GM23338 (cell line): ENCODE results near the gene PCDHGA8. TPM values are rescaled to one million over a fixed set of nuclear protein-coding genes. Genes with fewer than 3 reads are reported as not detected.

Experiments
- ATAC-seq: fragments of 200-7000 bp; cut with Tn5 transposase; 3 replicates; pipeline ENCODE4 v1.9.1; 2020
- DNase-seq: peaks from one replicate; pipeline ENCODE4 v3.0.0-alpha.2; 2015; ENCODE audit warnings: low spot score
- H2AFZ ChIP-seq: fragments of 200-600 bp; sonication (generic); 2 replicates; pipeline ENCODE4 v1.8.0; 2016; ENCODE audit warnings: antibody characterized with exemption, mild to moderate bottlenecking, moderate library complexity
- H3F3A ChIP-seq: fragments of 200-600 bp; sonication (generic); replicated peaks from 2 replicates; pipeline ENCODE4 v1.8.0; 2017; ENCODE audit warnings: antibody characterized with exemption, mixed run types, low read depth
- H3K27ac ChIP-seq: fragments of 200-600 bp; sonication (generic); 2 replicates; pipeline ENCODE4 v1.6.1; 2016; ENCODE audit warnings: low read depth
- H3K27me3 ChIP-seq: fragments of 200-600 bp; sonication (generic); 2 replicates; pipeline ENCODE4 v1.8.0; 2016; ENCODE audit warnings: mild to moderate bottlenecking, mixed run types, moderate library complexity; ENCODE audit not compliant: insufficient read depth
- H3K36me3 ChIP-seq: fragments of 200-600 bp; sonication (generic); 2 replicates; pipeline ENCODE4 v1.8.0; 2016; ENCODE audit warnings: mild to moderate bottlenecking; ENCODE audit not compliant: insufficient read depth
- H3K4me1 ChIP-seq: fragments of 200-600 bp; sonication (generic); 2 replicates; pipeline ENCODE4 v1.8.0; 2016; ENCODE audit warnings: mild to moderate bottlenecking, moderate library complexity; ENCODE audit not compliant: insufficient read depth
- H3K4me2 ChIP-seq: fragments of 200-600 bp; sonication (generic); 2 replicates; pipeline ENCODE4 v1.7.1; 2017; ENCODE audit warnings: mixed run types
- H3K4me3 ChIP-seq: fragments of 200-600 bp; sonication (generic); 2 replicates; pipeline ENCODE4 v1.6.1; 2016; ENCODE audit warnings: mixed run types
- H3K79me2 ChIP-seq: fragments of 200-600 bp; sonication (generic); replicated peaks from 2 replicates; pipeline ENCODE4 v1.8.0; 2017; ENCODE audit warnings: mild to moderate bottlenecking; ENCODE audit not compliant: insufficient read depth
- H3K9me2 ChIP-seq: fragments of 200-600 bp; sonication (generic); 2 replicates; pipeline ENCODE4 v1.8.0; 2017; ENCODE audit not compliant: insufficient read depth
- H4K20me1 ChIP-seq: fragments of 200-600 bp; sonication (generic); replicated peaks from 2 replicates; pipeline ENCODE4 v1.8.0; 2017; ENCODE audit warnings: mild to moderate bottlenecking; ENCODE audit not compliant: insufficient read depth
- H3K27ac Mint-ChIP-seq: 2 replicates; pipeline ENCODE4 v1.8.0; 2020; ENCODE audit warnings: inconsistent platforms, mild to moderate bottlenecking, moderate library complexity, mixed read lengths
- H3K27me3 Mint-ChIP-seq: 3 replicates; pipeline ENCODE4 v1.8.0; 2022; ENCODE audit warnings: low read depth, mild to moderate bottlenecking, moderate library complexity, mixed read lengths, inconsistent platforms; ENCODE audit not compliant: insufficient read depth, poor library complexity
- H3K36me3 Mint-ChIP-seq: 3 replicates; pipeline ENCODE4 v1.8.0; 2021; ENCODE audit warnings: low read depth, mild to moderate bottlenecking, inconsistent platforms, moderate library complexity, mixed read lengths
- H3K4me1 Mint-ChIP-seq: 3 replicates; pipeline ENCODE4 v1.8.0; 2020; ENCODE audit warnings: mild to moderate bottlenecking, inconsistent platforms, mixed read lengths
- H3K4me3 Mint-ChIP-seq: 3 replicates; pipeline ENCODE4 v1.8.0; 2021; ENCODE audit warnings: moderate library complexity, mild to moderate bottlenecking, inconsistent platforms, mixed read lengths
- H3K9me3 Mint-ChIP-seq: 3 replicates; pipeline ENCODE4 v1.8.0; 2020; ENCODE audit warnings: moderate library complexity, mild to moderate bottlenecking, inconsistent platforms, mixed read lengths
- CREB1 ChIP-seq: fragments of 250-450 bp; sonication (Bioruptor Pico); IDR thresholded peaks from 2 replicates; pipeline ENCODE4 v1.5.0; 2020; ENCODE audit warnings: low read depth, mild to moderate bottlenecking, moderate library complexity
- EZH2 ChIP-seq: fragments of 200-600 bp; sonication (generic); IDR thresholded peaks from one replicate; pipeline ENCODE4 v1.8.0; 2017; ENCODE audit warnings: antibody characterized with exemption, mild to moderate bottlenecking, low read depth; ENCODE audit not compliant: unreplicated experiment
- EZH2phosphoT487 ChIP-seq: fragments of 200-600 bp; sonication (generic); IDR thresholded peaks from one replicate; pipeline ENCODE4 v1.8.1; 2018; ENCODE audit warnings: antibody characterized with exemption; ENCODE audit not compliant: unreplicated experiment
- JUNB ChIP-seq: IDR thresholded peaks from one replicate; pipeline ENCODE4 v1.6.1; 2016; ENCODE audit warnings: antibody characterized with exemption; ENCODE audit not compliant: unreplicated experiment
- NANOG ChIP-seq: IDR thresholded peaks from 2 replicates; pipeline ENCODE4 v1.6.1; 2016; ENCODE audit warnings: antibody characterized with exemption, borderline replicate concordance
- POLR2AphosphoS5 ChIP-seq: IDR thresholded peaks from 2 replicates; pipeline ENCODE4 v1.6.1; 2016; ENCODE audit warnings: antibody characterized with exemption, low read depth
- STAT1 ChIP-seq: IDR thresholded peaks from one replicate; pipeline ENCODE4 v1.6.1; 2016; ENCODE audit warnings: antibody characterized with exemption; ENCODE audit not compliant: unreplicated experiment
- ZNF114 ChIP-seq: fragments of 250-450 bp; sonication (Bioruptor Pico); IDR thresholded peaks from 2 replicates; pipeline ENCODE4 v1.5.0; 2020; ENCODE audit warnings: mild to moderate bottlenecking, moderate library complexity
- ZNF331 ChIP-seq: fragments of 250-450 bp; sonication (Bioruptor Pico); IDR thresholded peaks from 2 replicates; pipeline ENCODE4 v1.5.0; 2020; ENCODE audit warnings: low read depth, mild to moderate bottlenecking, moderate library complexity
- polyA plus RNA-seq: library from polyadenylated mRNA; unstranded; fragments of >200 nt; fragmentation: Nextera tagmentation; extraction: Ambion mirVana; gene quantifications from 2 replicates; pipeline ENCODE4 v1.2.1, GENCODE V29; 2016
- total RNA-seq: library from RNA; depleted of rRNA; stranded (reverse); fragments of >200 nt; shearing (Covaris generic); gene quantifications from 2 replicates; pipeline ENCODE4 v1.2.3, GENCODE V29; 2014
- TF ChIP-seq, protein P1 (sequence below): fragments of 250-450 bp; sonication (Bioruptor Pico); IDR thresholded peaks from 2 replicates; pipeline ENCODE4 v1.5.0; 2020; ENCODE audit warnings: mild to moderate bottlenecking, moderate library complexity
- TF ChIP-seq, protein P2 (sequence below), 2 experiments: fragments of 200-600 bp in 1 of 2; sonication (generic) in 1 of 2; conservative IDR thresholded peaks; 2 replicates each; pipeline versions ENCODE4 v1.5.1 to v1.6.1; 2016 to 2017; ENCODE audit warnings: antibody characterized with exemption in 2 of 2, low read depth in 2 of 2, mild to moderate bottlenecking in 2 of 2, moderate library complexity in 1 of 2
- TF ChIP-seq, protein P3 (sequence below): IDR thresholded peaks from 2 replicates; pipeline ENCODE4 v1.6.1; 2016; ENCODE audit warnings: antibody characterized with exemption
- TF ChIP-seq, protein P4 (sequence below): IDR thresholded peaks from one replicate; pipeline ENCODE4 v1.6.1; 2018; ENCODE audit warnings: antibody characterized with exemption; ENCODE audit not compliant: unreplicated experiment

Gene PCDHGA8
- total and polyA plus RNA-seq, 2 experiments from 2014 or later: 1.1 to 5.3 TPM

DNA sequence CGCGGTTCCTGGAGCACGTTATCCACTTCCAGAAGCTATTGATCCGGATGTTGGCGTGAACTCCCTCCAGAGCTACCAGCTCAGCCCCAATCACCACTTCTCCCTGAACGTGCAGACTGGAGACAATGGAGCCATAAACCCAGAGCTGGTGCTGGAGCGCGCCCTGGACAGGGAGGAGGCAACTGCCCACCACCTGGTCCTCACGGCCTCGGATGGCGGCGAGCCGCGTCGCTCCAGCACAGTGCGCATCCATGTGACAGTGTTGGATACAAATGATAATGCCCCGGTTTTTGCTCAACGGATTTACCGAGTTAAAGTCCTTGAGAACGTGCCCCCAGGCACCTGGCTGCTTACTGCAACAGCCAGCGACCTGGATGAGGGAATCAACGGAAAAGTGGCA, 11.0 kb downstream of the PCDHGA8 start:
- no peak for DNase-seq
- peaks cover 46% of the 10 kb centered on the region for H3K36me3 Mint-ChIP-seq

More for the DNA sequence above, 11.0 kb downstream of the PCDHGA8 start:
- Histone ChIP-seq H3F3A (no peaks in the 10 kb centered on the region), H3K27me3 (no peaks in the 10 kb centered on the region), H3K36me3 (0 out of 2 replicates have a peak, but pooled peaks cover 11% of the 10 kb centered on the region), H3K4me2 (no peak overlapping the region), H3K4me1 (peaks cover 1% of the 10 kb centered on the region), H3K9me2 (no peaks in the 10 kb centered on the region), H2AFZ (no peak overlapping the region), H4K20me1 (no peaks in the 10 kb centered on the region), H3K79me2 (peaks cover under 1% of the 10 kb centered on the region; the same call in 1 of the 2 replicates), H3K27ac (no peak overlapping the region), H3K4me3 (no peak overlapping the region)
- peaks cover 2% of the 10 kb centered on the region for H3K4me1 Mint-ChIP-seq
- no peak overlapping the region for H3K4me3 Mint-ChIP-seq
- H3K27me3 Mint-ChIP-seq: peaks cover 9% of the 10 kb centered on the region
- no peak for ATAC-seq
- TF ChIP-seq, protein P1, sequence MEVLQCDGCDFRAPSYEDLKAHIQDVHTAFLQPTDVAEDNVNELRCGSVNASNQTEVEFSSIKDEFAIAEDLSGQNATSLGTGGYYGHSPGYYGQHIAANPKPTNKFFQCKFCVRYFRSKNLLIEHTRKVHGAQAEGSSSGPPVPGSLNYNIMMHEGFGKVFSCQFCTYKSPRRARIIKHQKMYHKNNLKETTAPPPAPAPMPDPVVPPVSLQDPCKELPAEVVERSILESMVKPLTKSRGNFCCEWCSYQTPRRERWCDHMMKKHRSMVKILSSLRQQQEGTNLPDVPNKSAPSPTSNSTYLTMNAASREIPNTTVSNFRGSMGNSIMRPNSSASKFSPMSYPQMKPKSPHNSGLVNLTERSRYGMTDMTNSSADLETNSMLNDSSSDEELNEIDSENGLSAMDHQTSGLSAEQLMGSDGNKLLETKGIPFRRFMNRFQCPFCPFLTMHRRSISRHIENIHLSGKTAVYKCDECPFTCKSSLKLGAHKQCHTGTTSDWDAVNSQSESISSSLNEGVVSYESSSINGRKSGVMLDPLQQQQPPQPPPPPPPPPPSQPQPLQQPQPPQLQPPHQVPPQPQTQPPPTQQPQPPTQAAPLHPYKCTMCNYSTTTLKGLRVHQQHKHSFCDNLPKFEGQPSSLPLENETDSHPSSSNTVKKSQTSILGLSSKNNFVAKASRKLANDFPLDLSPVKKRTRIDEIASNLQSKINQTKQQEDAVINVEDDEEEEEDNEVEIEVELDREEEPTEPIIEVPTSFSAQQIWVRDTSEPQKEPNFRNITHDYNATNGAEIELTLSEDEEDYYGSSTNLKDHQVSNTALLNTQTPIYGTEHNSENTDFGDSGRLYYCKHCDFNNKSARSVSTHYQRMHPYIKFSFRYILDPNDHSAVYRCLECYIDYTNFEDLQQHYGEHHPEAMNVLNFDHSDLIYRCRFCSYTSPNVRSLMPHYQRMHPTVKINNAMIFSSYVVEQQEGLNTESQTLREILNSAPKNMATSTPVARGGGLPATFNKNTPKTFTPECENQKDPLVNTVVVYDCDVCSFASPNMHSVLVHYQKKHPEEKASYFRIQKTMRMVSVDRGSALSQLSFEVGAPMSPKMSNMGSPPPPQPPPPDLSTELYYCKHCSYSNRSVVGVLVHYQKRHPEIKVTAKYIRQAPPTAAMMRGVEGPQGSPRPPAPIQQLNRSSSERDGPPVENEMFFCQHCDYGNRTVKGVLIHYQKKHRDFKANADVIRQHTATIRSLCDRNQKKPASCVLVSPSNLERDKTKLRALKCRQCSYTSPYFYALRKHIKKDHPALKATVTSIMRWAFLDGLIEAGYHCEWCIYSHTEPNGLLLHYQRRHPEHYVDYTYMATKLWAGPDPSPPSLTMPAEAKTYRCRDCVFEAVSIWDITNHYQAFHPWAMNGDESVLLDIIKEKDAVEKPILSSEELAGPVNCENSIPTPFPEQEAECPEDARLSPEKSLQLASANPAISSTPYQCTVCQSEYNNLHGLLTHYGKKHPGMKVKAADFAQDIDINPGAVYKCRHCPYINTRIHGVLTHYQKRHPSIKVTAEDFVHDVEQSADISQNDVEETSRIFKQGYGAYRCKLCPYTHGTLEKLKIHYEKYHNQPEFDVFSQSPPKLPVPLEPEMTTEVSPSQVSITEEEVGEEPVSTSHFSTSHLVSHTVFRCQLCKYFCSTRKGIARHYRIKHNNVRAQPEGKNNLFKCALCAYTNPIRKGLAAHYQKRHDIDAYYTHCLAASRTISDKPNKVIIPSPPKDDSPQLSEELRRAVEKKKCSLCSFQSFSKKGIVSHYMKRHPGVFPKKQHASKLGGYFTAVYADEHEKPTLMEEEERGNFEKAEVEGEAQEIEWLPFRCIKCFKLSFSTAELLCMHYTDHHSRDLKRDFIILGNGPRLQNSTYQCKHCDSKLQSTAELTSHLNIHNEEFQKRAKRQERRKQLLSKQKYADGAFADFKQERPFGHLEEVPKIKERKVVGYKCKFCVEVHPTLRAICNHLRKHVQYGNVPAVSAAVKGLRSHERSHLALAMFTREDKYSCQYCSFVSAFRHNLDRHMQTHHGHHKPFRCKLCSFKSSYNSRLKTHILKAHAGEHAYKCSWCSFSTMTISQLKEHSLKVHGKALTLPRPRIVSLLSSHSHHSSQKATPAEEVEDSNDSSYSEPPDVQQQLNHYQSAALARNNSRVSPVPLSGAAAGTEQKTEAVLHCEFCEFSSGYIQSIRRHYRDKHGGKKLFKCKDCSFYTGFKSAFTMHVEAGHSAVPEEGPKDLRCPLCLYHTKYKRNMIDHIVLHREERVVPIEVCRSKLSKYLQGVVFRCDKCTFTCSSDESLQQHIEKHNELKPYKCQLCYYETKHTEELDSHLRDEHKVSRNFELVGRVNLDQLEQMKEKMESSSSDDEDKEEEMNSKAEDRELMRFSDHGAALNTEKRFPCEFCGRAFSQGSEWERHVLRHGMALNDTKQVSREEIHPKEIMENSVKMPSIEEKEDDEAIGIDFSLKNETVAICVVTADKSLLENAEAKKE (CRISPR knock-in tag): no peak
- TF ChIP-seq POLR2AphosphoS5: no peak
- TF ChIP-seq, protein P2, sequence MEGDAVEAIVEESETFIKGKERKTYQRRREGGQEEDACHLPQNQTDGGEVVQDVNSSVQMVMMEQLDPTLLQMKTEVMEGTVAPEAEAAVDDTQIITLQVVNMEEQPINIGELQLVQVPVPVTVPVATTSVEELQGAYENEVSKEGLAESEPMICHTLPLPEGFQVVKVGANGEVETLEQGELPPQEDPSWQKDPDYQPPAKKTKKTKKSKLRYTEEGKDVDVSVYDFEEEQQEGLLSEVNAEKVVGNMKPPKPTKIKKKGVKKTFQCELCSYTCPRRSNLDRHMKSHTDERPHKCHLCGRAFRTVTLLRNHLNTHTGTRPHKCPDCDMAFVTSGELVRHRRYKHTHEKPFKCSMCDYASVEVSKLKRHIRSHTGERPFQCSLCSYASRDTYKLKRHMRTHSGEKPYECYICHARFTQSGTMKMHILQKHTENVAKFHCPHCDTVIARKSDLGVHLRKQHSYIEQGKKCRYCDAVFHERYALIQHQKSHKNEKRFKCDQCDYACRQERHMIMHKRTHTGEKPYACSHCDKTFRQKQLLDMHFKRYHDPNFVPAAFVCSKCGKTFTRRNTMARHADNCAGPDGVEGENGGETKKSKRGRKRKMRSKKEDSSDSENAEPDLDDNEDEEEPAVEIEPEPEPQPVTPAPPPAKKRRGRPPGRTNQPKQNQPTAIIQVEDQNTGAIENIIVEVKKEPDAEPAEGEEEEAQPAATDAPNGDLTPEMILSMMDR (conservative IDR thresholded peaks at IDR 0.05; ENCODE audit: low read depth in 2 of 2): no peak
- TF ChIP-seq ZNF331 (CRISPR knock-in tag): no peak
- no peak for TF ChIP-seq CREB1 (CRISPR knock-in tag)
- TF ChIP-seq EZH2phosphoT487: no peak
- no peak for TF ChIP-seq EZH2
- TF ChIP-seq ZNF114: no peak
- TF ChIP-seq STAT1: no peak
- no peak for TF ChIP-seq JUNB
- TF ChIP-seq, protein P3, sequence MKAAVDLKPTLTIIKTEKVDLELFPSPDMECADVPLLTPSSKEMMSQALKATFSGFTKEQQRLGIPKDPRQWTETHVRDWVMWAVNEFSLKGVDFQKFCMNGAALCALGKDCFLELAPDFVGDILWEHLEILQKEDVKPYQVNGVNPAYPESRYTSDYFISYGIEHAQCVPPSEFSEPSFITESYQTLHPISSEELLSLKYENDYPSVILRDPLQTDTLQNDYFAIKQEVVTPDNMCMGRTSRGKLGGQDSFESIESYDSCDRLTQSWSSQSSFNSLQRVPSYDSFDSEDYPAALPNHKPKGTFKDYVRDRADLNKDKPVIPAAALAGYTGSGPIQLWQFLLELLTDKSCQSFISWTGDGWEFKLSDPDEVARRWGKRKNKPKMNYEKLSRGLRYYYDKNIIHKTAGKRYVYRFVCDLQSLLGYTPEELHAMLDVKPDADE: no peak
- TF ChIP-seq NANOG: no peak
- TF ChIP-seq, protein P4, sequence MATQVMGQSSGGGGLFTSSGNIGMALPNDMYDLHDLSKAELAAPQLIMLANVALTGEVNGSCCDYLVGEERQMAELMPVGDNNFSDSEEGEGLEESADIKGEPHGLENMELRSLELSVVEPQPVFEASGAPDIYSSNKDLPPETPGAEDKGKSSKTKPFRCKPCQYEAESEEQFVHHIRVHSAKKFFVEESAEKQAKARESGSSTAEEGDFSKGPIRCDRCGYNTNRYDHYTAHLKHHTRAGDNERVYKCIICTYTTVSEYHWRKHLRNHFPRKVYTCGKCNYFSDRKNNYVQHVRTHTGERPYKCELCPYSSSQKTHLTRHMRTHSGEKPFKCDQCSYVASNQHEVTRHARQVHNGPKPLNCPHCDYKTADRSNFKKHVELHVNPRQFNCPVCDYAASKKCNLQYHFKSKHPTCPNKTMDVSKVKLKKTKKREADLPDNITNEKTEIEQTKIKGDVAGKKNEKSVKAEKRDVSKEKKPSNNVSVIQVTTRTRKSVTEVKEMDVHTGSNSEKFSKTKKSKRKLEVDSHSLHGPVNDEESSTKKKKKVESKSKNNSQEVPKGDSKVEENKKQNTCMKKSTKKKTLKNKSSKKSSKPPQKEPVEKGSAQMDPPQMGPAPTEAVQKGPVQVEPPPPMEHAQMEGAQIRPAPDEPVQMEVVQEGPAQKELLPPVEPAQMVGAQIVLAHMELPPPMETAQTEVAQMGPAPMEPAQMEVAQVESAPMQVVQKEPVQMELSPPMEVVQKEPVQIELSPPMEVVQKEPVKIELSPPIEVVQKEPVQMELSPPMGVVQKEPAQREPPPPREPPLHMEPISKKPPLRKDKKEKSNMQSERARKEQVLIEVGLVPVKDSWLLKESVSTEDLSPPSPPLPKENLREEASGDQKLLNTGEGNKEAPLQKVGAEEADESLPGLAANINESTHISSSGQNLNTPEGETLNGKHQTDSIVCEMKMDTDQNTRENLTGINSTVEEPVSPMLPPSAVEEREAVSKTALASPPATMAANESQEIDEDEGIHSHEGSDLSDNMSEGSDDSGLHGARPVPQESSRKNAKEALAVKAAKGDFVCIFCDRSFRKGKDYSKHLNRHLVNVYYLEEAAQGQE: no peak
- H3K27ac Mint-ChIP-seq: no peak overlapping the region
- peaks cover 53% of the 10 kb centered on the region for H3K9me3 Mint-ChIP-seq
